AG04450 (cell line): ENCODE data around the gene DPH2. TPM values are rescaled to one million over a fixed set of nuclear protein-coding genes. Genes with fewer than 3 reads are reported as not detected.
A peak's percentile ranks its signal among the peaks of the same experiment; 100 is the strongest.

Experiments used
- CTCF ChIA-PET: fragments of 300-600, 350-600 bp; formaldehyde crosslinking; extraction: SDS; loops from one replicate; lab custom pipeline; 2022; ENCODE audit warnings: antibody characterized with exemption, inconsistent platforms; lab: Charles Lee
- POLR2A ChIA-PET: fragments of 350-600 bp; formaldehyde crosslinking; extraction: SDS; loops from one replicate; lab custom pipeline; 2021; ENCODE audit warnings: antibody characterized with exemption, inconsistent platforms; lab: Yijun Ruan, JAX
- DNase-seq: peaks from one replicate; pipeline ENCODE4 v3.0.0-alpha.2; 2011; ENCODE audit warnings: low read depth, low spot score
- H3K27ac ChIP-seq: one replicate; pipeline ENCODE4 v1.5.1; 2012; ENCODE audit warnings: low read depth, low read length, control low read depth
- H3K27me3 ChIP-seq: one replicate; pipeline ENCODE4 v1.6.0; 2012; ENCODE audit warnings: low read length; ENCODE audit not compliant: control insufficient read depth, insufficient read depth
- H3K4me3 ChIP-seq: 2 replicates; pipeline ENCODE4 v1.5.1; 2011; ENCODE audit warnings: mild to moderate bottlenecking, low read depth, low read length, control low read depth
- H3K9me3 ChIP-seq: 2 replicates; pipeline ENCODE4 v1.5.1; 2012; ENCODE audit warnings: low read length; ENCODE audit not compliant: control insufficient read depth, insufficient read depth
- polyA plus RNA-seq: library from polyadenylated mRNA; depleted of rRNA; stranded (reverse); fragments of >200 nt; gene quantifications from 2 replicates; pipeline ENCODE4 v1.2.3, GENCODE V29; 2011
- TF ChIP-seq, protein P1 (sequence below): IDR thresholded peaks from 2 replicates; pipeline ENCODE4 v1.5.1; 2011; ENCODE audit warnings: low read depth, low read length, control low read depth, inconsistent platforms

The DPH2 gene
- polyA plus RNA-seq, 1 experiment, result 17.9 TPM

DNA sequence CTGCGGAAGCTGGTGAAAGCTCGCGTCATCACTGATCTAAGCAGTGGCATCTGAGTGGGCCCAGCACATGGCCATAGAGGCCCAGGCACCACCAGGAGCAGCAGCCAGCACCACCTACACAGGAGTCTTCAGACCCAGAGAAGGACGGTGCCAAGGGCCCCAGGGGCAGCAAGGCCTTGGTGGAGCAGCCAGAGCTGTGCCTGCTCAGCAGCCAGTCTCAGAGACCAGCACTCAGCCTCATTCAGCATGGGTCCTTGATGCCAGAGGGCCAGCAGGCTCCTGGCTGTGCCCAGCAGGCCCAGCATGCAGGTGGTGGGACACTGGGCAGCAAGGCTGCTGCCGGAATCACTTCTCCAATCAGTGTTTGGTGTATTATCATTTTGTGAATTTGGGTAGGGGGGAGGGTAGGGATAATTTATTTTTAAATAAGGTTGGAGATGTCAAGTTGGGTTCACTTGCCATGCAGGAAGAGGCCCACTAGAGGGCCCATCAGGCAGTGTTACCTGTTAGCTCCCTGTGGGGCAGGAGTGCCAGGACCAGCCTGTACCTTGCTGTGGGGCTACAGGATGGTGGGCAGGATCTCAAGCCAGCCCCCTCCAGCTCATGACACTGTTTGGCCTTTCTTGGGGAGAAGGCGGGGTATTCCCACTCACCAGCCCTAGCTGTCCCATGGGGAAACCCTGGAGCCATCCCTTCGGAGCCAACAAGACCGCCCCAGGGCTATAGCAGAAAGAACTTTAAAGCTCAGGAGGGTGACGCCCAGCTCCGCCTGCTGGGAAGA, 39.5 kb upstream of the DPH2 start:
- TF ChIP-seq, protein P1, sequence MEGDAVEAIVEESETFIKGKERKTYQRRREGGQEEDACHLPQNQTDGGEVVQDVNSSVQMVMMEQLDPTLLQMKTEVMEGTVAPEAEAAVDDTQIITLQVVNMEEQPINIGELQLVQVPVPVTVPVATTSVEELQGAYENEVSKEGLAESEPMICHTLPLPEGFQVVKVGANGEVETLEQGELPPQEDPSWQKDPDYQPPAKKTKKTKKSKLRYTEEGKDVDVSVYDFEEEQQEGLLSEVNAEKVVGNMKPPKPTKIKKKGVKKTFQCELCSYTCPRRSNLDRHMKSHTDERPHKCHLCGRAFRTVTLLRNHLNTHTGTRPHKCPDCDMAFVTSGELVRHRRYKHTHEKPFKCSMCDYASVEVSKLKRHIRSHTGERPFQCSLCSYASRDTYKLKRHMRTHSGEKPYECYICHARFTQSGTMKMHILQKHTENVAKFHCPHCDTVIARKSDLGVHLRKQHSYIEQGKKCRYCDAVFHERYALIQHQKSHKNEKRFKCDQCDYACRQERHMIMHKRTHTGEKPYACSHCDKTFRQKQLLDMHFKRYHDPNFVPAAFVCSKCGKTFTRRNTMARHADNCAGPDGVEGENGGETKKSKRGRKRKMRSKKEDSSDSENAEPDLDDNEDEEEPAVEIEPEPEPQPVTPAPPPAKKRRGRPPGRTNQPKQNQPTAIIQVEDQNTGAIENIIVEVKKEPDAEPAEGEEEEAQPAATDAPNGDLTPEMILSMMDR, result peak; percentile 32
- H3K4me3 ChIP-seq, result no peak overlapping the region
- no peak for DNase-seq
- ChIA-PET CTCF (interaction anchor here (4.7 kb wide), 1 partner anchor 166 kb away, joined by 29 read pairs; no protein-coding TSS in a partner anchor), POLR2A (no interaction called here)
- peaks cover 12% of the 10 kb centered on the region for H3K9me3 ChIP-seq
- H3K27me3 ChIP-seq, result no peaks in the 10 kb centered on the region
- H3K27ac ChIP-seq, result no peak overlapping the region

DNA sequence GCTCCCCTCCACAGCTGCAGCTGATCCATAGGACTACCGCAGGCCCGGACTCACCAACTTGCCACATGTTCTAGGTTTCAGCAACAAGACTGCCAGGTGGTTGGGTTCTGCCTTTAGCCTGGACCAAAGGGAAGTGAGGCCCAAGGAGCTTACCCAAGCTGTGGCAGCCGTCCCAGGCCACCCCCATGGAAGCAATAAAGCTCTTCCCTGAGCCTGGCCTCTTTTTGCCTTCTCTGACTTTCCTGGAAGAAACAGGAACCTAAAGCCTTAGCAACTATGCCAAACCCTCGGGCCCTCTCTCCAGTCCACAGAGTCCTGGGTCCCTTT, 38.9 kb upstream of the DPH2 start:
- Histone ChIP-seq H3K9me3 (peaks cover 12% of the 10 kb centered on the region), H3K27me3 (no peaks in the 10 kb centered on the region), H3K27ac (no peak overlapping the region), H3K4me3 (no peak overlapping the region)
- ChIA-PET POLR2A (no interaction called here), CTCF (interaction anchor here (4.7 kb wide), 1 partner anchor 167 kb away, joined by 29 read pairs; no protein-coding TSS in a partner anchor)
- TF ChIP-seq, protein P1, result no peak
- no peak for DNase-seq

DNA sequence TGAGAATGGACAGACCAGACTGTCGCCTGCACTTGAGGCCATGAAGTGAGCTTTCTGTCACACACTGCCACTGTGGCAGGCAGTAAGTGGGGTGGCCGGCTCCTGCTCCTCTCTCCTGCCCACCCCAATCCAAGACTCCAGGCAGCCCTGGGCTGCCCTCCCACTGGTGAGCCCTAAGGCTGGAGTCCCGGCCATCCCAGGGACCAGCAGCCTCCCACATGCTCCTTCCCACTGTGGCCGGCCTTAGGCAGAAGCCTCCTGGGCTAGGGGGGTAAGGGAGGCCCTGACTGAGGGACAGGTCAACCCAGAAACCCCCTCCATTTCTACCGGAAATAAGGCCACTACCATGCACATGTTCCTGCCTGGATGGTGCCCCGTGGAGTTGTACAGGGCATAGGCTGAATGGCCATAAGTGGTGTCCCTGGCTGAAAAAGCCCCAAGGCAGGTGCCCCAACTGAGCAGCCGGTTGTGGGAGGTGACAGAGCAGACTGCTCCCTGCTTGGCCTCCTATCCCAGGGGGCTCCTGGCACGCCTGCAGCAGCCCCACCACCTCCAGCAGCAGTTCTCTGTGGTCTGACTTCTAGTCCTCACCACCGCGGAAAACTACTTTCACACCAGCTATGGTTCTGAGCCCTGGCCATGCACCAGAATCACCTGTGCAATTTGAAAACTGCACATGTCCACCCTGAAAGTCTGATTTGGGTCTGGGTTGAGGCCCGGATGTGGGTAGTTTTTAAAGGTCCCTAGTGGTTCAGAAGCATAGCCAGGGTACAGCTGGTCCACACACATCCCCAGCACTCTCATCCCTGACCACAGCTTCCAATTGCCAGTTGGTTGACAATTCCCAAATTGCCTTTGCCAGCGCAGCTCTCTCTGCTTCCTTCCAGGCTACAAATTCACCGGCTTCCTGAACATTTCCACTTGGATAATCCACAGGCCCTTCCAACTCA, 37.8 kb upstream of the DPH2 start:
- ChIA-PET POLR2A (no interaction called here), CTCF (interaction anchor here (4.5 to 6.8 kb wide), 3 partner anchors 14 to 169 kb away, joined by 29 to 438 read pairs (median 80); partner anchors contain the start of gene IPO13)
- TF ChIP-seq, protein P1, result no peak
- Histone ChIP-seq H3K4me3 (no peak overlapping the region), H3K27me3 (no peaks in the 10 kb centered on the region), H3K27ac (no peak overlapping the region), H3K9me3 (peaks cover 12% of the 10 kb centered on the region)
- DNase-seq, result no peak

DNA sequence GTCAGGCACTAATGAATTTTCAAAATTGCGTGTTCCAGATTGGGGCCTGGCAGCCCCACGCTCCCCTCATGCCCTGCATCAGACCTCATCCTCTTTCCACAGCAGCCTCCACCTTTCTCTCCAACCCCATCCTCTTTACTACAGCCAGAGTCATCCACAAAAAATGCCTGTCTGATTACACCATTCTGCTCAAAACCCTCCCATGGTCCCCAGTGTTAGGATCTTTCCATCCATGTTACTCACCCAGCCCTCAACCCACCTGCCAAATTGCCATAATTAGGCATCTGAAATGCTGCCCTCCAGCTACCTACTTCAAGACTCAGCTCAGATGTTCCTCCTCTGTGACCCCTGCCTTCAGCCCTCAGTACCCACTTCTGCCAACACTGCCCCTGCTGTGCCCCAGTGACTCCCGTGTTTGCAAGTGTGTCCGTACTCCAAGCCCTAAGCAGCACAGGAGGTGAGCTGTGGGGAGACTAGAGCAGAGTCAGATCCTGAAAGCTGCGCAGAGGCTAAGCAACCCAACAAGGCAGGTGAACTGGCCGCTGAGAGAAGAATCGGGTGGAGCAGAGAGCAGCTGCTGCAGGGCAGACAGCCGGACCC, 36.9 kb upstream of the DPH2 start:
- Histone ChIP-seq H3K27ac (no peak overlapping the region), H3K4me3 (peak overlapping the region; percentile 49), H3K27me3 (no peaks in the 10 kb centered on the region), H3K9me3 (peaks cover 12% of the 10 kb centered on the region)
- ChIA-PET CTCF (interaction anchor here (0.6 to 6.8 kb wide), 5 partner anchors 13 to 975 kb away, joined by 3 to 438 read pairs (median 10); partner anchors contain the start of gene IPO13), POLR2A (interaction anchor here (0.6 kb wide), 2 partner anchors 11 to 75 kb away, joined by 4 to 5 read pairs; no protein-coding TSS in a partner anchor)
- no peak for DNase-seq
- TF ChIP-seq, protein P1, result no peak
